Activated naive CD4-positive, alpha-beta T cell treated with anti-CD3 and anti-CD28 coated beads for 36 hours (primary cell): ENCODE measurements around the gene ERI3. TPM values are rescaled to one million over a fixed set of nuclear protein-coding genes. Genes with fewer than 3 reads are reported as not detected.
A peak's percentile ranks its signal among the peaks of the same experiment; 100 is the strongest.

Source experiments
- CTCF ChIA-PET: fragments of 350-600 bp; sonication (Branson Sonifier 250); formaldehyde crosslinking; loops from one replicate; lab custom pipeline; 2021; ENCODE audit warnings: antibody characterized with exemption; lab: Charles Lee
- DNase-seq: peaks from one replicate; pipeline ENCODE4 v3.0.0-alpha.2; 2020
- H3K27ac Mint-ChIP-seq: one replicate; pipeline ENCODE4 v1.8.0; 2021; ENCODE audit warnings: mild to moderate bottlenecking, mixed read lengths
- H3K27me3 Mint-ChIP-seq: one replicate; pipeline ENCODE4 v1.8.0; 2021; ENCODE audit warnings: low read depth, mixed read lengths
- H3K36me3 Mint-ChIP-seq: one replicate; pipeline ENCODE4 v1.8.0; 2021; ENCODE audit warnings: low read depth, mixed read lengths
- H3K4me1 Mint-ChIP-seq: one replicate; pipeline ENCODE4 v1.8.0; 2021; ENCODE audit warnings: low read depth, mixed read lengths
- H3K4me3 Mint-ChIP-seq: one replicate; pipeline ENCODE4 v1.8.0; 2021; ENCODE audit warnings: mild to moderate bottlenecking, moderate library complexity, mixed read lengths
- H3K9me3 Mint-ChIP-seq: one replicate; pipeline ENCODE4 v1.8.0; 2021; ENCODE audit warnings: mixed read lengths
- intact Hi-C: fragments of 100-400 bp; cut with micrococcal nuclease; formaldehyde crosslinking; loops from one replicate; pipeline ENCODE4 v1.15.1; 2023
- total RNA-seq, 2 experiments: library from RNA; stranded (reverse); gene quantifications; one replicate each; pipeline ENCODE4 v1.2.3, GENCODE V29; 2021

The ERI3 gene
- total RNA-seq, 2 experiments from 2014 or later = 42.4 to 43.0 TPM

- peaks cover 8% of the 10 kb centered on the region for H3K36me3 Mint-ChIP-seq
- intact Hi-C loops = loop anchor here (5.0 kb wide), 1 partner anchor 81 kb away; no protein-coding TSS in a partner anchor
Observed at GRCh38 chr1:44235808-44236207, 119.2 kb downstream of the ERI3 start.

GRCh38 chr1:44233593-44233992 lies 121.5 kb downstream of the ERI3 start:
- Mint-ChIP-seq H3K36me3 (peaks cover 10% of the 10 kb centered on the region), H3K27ac (no peak overlapping the region), H3K9me3 (no peaks in the 10 kb centered on the region), H3K4me3 (no peak overlapping the region), H3K4me1 (peaks cover 2% of the 10 kb centered on the region), H3K27me3 (no peaks in the 10 kb centered on the region)
- intact Hi-C loops = no loop called here
- no peak for DNase-seq
- CTCF ChIA-PET = interaction anchor here (0.6 to 1.3 kb wide), 2 partner anchors 17 to 41 kb away, joined by 3 read pairs; no protein-coding TSS in a partner anchor

More at GRCh38 chr1:44235808-44236207, 119.2 kb downstream of the ERI3 start:
- DNase-seq = no peak
- peaks cover 6% of the 10 kb centered on the region for H3K4me1 Mint-ChIP-seq
- H3K27me3 Mint-ChIP-seq = no peaks in the 10 kb centered on the region
- CTCF ChIA-PET = interaction anchor here (0.6 to 0.9 kb wide), 2 partner anchors 16 to 174 kb away, joined by 3 read pairs; no protein-coding TSS in a partner anchor
- H3K4me3 Mint-ChIP-seq = no peak overlapping the region
- no peak overlapping the region for H3K27ac Mint-ChIP-seq
- no peaks in the 10 kb centered on the region for H3K9me3 Mint-ChIP-seq

GRCh38 chr1:44230796-44231195 lies 124.3 kb downstream of the ERI3 start:
- no peaks in the 10 kb centered on the region for H3K27me3 Mint-ChIP-seq
- H3K36me3 Mint-ChIP-seq = peaks cover 16% of the 10 kb centered on the region
- intact Hi-C loops = no loop called here
- CTCF ChIA-PET = no interaction called here
- no peak overlapping the region for H3K4me3 Mint-ChIP-seq
- no peaks in the 10 kb centered on the region for H3K9me3 Mint-ChIP-seq
- no peak for DNase-seq
- H3K4me1 Mint-ChIP-seq = no peaks in the 10 kb centered on the region
- H3K27ac Mint-ChIP-seq = no peak overlapping the region

- Mint-ChIP-seq H3K9me3 (no peaks in the 10 kb centered on the region), H3K4me3 (no peak overlapping the region), H3K27me3 (no peaks in the 10 kb centered on the region), H3K27ac (no peak overlapping the region), H3K4me1 (no peaks in the 10 kb centered on the region), H3K36me3 (peaks cover 16% of the 10 kb centered on the region)
- no peak for DNase-seq
- CTCF ChIA-PET = no interaction called here
- intact Hi-C loops = no loop called here
Observed at GRCh38 chr1:44229435-44230167, 125.5 kb downstream of the ERI3 start.

- intact Hi-C loops = no loop called here
- Mint-ChIP-seq H3K27me3 (no peaks in the 10 kb centered on the region), H3K4me1 (peaks cover 9% of the 10 kb centered on the region), H3K4me3 (no peak overlapping the region), H3K27ac (no peak overlapping the region), H3K36me3 (peaks cover 12% of the 10 kb centered on the region), H3K9me3 (no peaks in the 10 kb centered on the region)
- CTCF ChIA-PET = no interaction called here
- DNase-seq = no peak
Observed at GRCh38 chr1:44228218-44228617, 126.8 kb downstream of the ERI3 start.

- H3K4me3 Mint-ChIP-seq = no peak overlapping the region
- no peak for DNase-seq
- CTCF ChIA-PET = no interaction called here
- intact Hi-C loops = no loop called here
- no peak overlapping the region for H3K27ac Mint-ChIP-seq
- H3K9me3 Mint-ChIP-seq = no peaks in the 10 kb centered on the region
- H3K4me1 Mint-ChIP-seq = peaks cover 15% of the 10 kb centered on the region
- no peaks in the 10 kb centered on the region for H3K27me3 Mint-ChIP-seq
- peaks cover 8% of the 10 kb centered on the region for H3K36me3 Mint-ChIP-seq
Observed at GRCh38 chr1:44227211-44227610, 127.8 kb downstream of the ERI3 start.

GRCh38 chr1:44225761-44226160 lies 129.3 kb downstream of the ERI3 start:
- no peaks in the 10 kb centered on the region for H3K27me3 Mint-ChIP-seq
- intact Hi-C loops = no loop called here
- H3K27ac Mint-ChIP-seq = no peak overlapping the region
- H3K4me1 Mint-ChIP-seq = peaks cover 15% of the 10 kb centered on the region
- no peak for DNase-seq
- peaks cover 7% of the 10 kb centered on the region for H3K36me3 Mint-ChIP-seq
- H3K9me3 Mint-ChIP-seq = no peaks in the 10 kb centered on the region
- CTCF ChIA-PET = interaction anchor here (1.3 kb wide), 1 partner anchor 8 kb away, joined by 10 read pairs; no protein-coding TSS in a partner anchor
- no peak overlapping the region for H3K4me3 Mint-ChIP-seq

- CTCF ChIA-PET = no interaction called here
- no peak for DNase-seq
- Mint-ChIP-seq H3K9me3 (no peaks in the 10 kb centered on the region), H3K27me3 (no peaks in the 10 kb centered on the region), H3K4me3 (no peak overlapping the region), H3K4me1 (peaks cover 15% of the 10 kb centered on the region), H3K27ac (no peak overlapping the region), H3K36me3 (peaks cover 13% of the 10 kb centered on the region)
- intact Hi-C loops = no loop called here
Observed at GRCh38 chr1:44223187-44223610, 131.9 kb downstream of the ERI3 start.

GRCh38 chr1:44222397-44223186 lies 132.5 kb downstream of the ERI3 start:
- DNase-seq = no peak
- no peaks in the 10 kb centered on the region for H3K9me3 Mint-ChIP-seq
- peaks cover 15% of the 10 kb centered on the region for H3K4me1 Mint-ChIP-seq
- intact Hi-C loops = no loop called here
- CTCF ChIA-PET = no interaction called here
- no peak overlapping the region for H3K4me3 Mint-ChIP-seq
- H3K36me3 Mint-ChIP-seq = peaks cover 14% of the 10 kb centered on the region
- no peaks in the 10 kb centered on the region for H3K27me3 Mint-ChIP-seq
- peak overlapping the region; percentile 31 for H3K27ac Mint-ChIP-seq

- Mint-ChIP-seq H3K27ac (peak overlapping the region; percentile 31), H3K36me3 (peaks cover 17% of the 10 kb centered on the region), H3K27me3 (no peaks in the 10 kb centered on the region), H3K9me3 (no peaks in the 10 kb centered on the region), H3K4me1 (peaks cover 20% of the 10 kb centered on the region), H3K4me3 (no peak overlapping the region)
- intact Hi-C loops = no loop called here
- CTCF ChIA-PET = no interaction called here
- no peak for DNase-seq
Observed at GRCh38 chr1:44221769-44222168, 133.3 kb downstream of the ERI3 start.

GRCh38 chr1:44220755-44221154 lies 134.3 kb downstream of the ERI3 start:
- no peak overlapping the region for H3K27ac Mint-ChIP-seq
- DNase-seq = no peak
- no peaks in the 10 kb centered on the region for H3K27me3 Mint-ChIP-seq
- peaks cover 12% of the 10 kb centered on the region for H3K36me3 Mint-ChIP-seq
- H3K9me3 Mint-ChIP-seq = no peaks in the 10 kb centered on the region
- no peak overlapping the region for H3K4me3 Mint-ChIP-seq
- CTCF ChIA-PET = interaction anchor here (1.1 to 1.2 kb wide), 2 partner anchors 16 to 137 kb away, joined by 3 read pairs; no protein-coding TSS in a partner anchor
- intact Hi-C loops = no loop called here
- H3K4me1 Mint-ChIP-seq = peaks cover 20% of the 10 kb centered on the region

- DNase-seq = no peak
- Mint-ChIP-seq H3K9me3 (no peaks in the 10 kb centered on the region), H3K4me3 (no peak overlapping the region), H3K27me3 (no peaks in the 10 kb centered on the region), H3K4me1 (peaks cover 22% of the 10 kb centered on the region), H3K36me3 (peaks cover 12% of the 10 kb centered on the region), H3K27ac (no peak overlapping the region)
- CTCF ChIA-PET = interaction anchor here (1.1 to 4.8 kb wide), 5 partner anchors 16 to 374 kb away, joined by 3 to 34 read pairs (median 3); no protein-coding TSS in a partner anchor
- intact Hi-C loops = no loop called here
Observed at GRCh38 chr1:44220001-44220751, 134.9 kb downstream of the ERI3 start.
